Activated T-cell treated with anti-CD3 and anti-CD28 coated beads for 1 hour (primary cell): ENCODE results near the gene NKX6-2.

Experiments
- DNase-seq: peaks from one replicate; pipeline ENCODE4 v3.0.0-alpha.2; 2020; ENCODE audit warnings: low read depth

The NKX6-2 gene

DNA sequence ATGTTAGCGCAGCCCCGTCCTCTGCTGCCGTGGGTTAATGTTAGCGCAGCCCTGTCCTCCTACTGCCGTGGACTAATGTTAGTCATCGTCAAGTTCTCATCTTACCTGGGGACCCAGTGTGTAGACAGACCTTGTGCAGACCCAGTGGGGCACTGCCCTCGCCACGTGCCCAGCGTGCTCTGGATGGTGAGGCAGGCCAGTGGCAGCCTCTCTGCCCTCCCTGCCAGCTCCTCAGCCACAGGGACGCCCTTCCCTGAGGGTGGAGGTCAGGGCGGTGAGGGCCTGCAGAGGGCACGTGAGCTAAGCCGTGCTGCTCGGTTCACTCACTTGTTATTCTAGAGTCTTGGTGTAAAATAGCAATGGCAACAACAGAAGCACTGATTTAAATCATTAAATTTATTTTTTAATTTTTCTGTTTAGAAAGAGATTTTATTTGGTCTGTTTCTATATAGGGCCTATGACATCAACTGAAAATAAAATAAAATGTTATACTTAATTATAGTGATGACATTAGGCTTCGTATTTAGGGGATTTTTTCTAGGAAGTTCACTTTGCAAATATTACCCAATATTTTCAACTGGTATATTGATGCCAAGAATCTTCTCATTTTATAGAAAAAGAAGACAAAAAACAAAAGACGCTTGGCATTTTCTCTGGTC is 48.4 kb downstream of the NKX6-2 start:
- DNase-seq = no peak

DNA sequence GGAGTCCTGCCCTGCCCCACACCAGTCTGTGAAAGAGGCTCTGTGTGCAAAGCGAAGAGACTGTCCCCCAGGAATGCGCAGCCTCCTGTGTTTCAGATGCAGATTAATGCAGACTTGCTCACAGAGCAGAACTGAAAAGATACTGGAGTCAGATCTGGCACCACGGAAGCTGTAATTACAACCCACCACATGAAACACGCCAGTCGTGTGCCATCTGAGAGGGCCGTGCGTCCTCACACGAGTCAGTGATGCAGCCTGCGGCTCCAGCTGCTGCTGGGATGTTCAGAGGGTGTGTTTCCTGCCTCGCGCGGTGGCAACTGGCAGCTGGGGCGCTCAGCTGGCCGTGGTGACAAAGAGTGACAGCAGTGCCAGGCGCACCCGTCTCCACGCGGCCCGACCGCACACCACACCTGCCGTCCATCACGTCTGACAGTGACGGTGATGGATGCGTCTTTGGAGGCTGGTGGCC is 50.0 kb downstream of the NKX6-2 start:
- no peak for DNase-seq

DNA sequence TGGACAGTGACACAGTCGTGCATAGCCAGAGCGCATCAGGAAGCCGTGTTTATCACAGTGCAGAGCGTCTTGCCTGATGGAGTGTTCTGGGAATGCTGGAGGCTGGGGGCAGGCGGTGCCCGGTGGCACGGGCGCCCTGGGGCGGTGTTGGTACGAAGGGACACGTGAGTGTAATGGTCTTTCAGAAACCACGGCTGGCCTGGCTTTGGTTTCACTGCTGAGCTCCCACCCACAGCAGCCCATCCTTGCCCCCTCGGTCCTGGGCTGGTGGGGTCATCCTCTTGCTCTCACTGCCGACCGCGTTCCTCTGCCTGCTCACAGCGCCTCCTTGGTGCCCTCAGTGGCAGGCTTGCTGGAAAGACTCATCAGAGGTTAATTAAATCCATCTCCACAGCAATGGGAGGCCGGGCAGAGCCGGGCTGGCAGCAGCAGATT is 50.6 kb downstream of the NKX6-2 start:
- no peak for DNase-seq

DNA sequence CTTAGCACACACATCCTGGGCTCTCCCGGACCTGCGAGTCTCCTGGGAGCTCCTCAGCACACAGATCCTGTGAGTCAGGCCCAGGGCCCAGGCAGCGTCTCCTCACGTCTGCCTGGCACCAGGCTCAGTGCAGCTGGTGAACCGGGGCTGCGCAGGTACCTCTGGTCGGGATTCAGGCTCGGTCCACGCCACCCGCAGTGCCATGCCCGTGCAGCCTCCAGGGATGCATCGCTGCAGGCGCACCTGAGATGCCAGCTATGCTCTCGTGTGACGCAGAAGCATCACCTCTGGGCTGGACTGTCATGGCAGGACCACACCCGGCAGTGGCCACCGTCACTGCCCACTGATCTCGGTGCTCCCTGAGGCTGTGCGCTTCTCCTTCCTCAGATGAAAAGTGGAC is 52.0 kb downstream of the NKX6-2 start:
- DNase-seq = no peak
